AG04450 (cell line): ENCODE measurements around the gene ARHGAP22. TPM values are rescaled to one million over a fixed set of nuclear protein-coding genes. Genes with fewer than 3 reads are reported as not detected.

ENCODE experiments used
- CTCF ChIA-PET: fragments of 300-600, 350-600 bp; formaldehyde crosslinking; extraction: SDS; loops from one replicate; lab custom pipeline; 2022; ENCODE audit warnings: antibody characterized with exemption, inconsistent platforms; lab: Charles Lee
- POLR2A ChIA-PET: fragments of 350-600 bp; formaldehyde crosslinking; extraction: SDS; loops from one replicate; lab custom pipeline; 2021; ENCODE audit warnings: antibody characterized with exemption, inconsistent platforms; lab: Yijun Ruan, JAX
- DNase-seq: peaks from one replicate; pipeline ENCODE4 v3.0.0-alpha.2; 2011; ENCODE audit warnings: low read depth, low spot score
- H3K27ac ChIP-seq: one replicate; pipeline ENCODE4 v1.5.1; 2012; ENCODE audit warnings: low read depth, low read length, control low read depth
- H3K27me3 ChIP-seq: one replicate; pipeline ENCODE4 v1.6.0; 2012; ENCODE audit warnings: low read length; ENCODE audit not compliant: control insufficient read depth, insufficient read depth
- H3K4me3 ChIP-seq: 2 replicates; pipeline ENCODE4 v1.5.1; 2011; ENCODE audit warnings: mild to moderate bottlenecking, low read depth, low read length, control low read depth
- H3K9me3 ChIP-seq: 2 replicates; pipeline ENCODE4 v1.5.1; 2012; ENCODE audit warnings: low read length; ENCODE audit not compliant: control insufficient read depth, insufficient read depth
- polyA plus RNA-seq: library from polyadenylated mRNA; depleted of rRNA; stranded (reverse); fragments of >200 nt; gene quantifications from 2 replicates; pipeline ENCODE4 v1.2.3, GENCODE V29; 2011
- TF ChIP-seq, protein P1 (sequence below): IDR thresholded peaks from 2 replicates; pipeline ENCODE4 v1.5.1; 2011; ENCODE audit warnings: low read depth, low read length, control low read depth, inconsistent platforms

ARHGAP22 gene
- polyA plus RNA-seq, 1 experiment = 8.2 TPM

DNA sequence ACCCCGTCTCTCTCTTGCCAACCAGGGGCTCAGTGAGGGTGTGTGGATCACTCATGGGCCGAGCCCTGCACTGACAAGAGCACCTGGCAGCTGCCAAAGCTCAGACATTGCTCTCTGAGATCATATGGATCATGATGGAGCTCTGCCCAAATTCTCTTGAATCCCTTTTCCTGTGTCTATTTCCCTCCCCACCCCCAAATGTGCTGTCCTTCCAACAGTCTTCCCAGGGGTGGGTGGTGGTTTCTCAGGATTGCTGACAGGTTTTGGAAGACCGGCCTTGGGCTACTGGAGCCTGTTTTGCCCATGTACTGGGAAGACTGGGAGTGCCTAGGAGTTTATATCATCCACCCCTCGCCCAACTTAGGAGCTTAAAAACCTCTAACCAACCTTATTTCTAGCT is 10.5 kb downstream of the ARHGAP22 start:
- CTCF ChIA-PET = interaction anchor here (0.7 to 2.4 kb wide), 5 partner anchors 13 to 62 kb away, joined by 3 to 7 read pairs (median 3); no protein-coding TSS in a partner anchor
- no peak for DNase-seq
- no peak overlapping the region for H3K27ac ChIP-seq
- no peaks in the 10 kb centered on the region for H3K9me3 ChIP-seq
- POLR2A ChIA-PET = interaction anchor here (0.6 to 1.1 kb wide), 2 partner anchors 12 to 15 kb away, joined by 3 to 4 read pairs; no protein-coding TSS in a partner anchor
- H3K4me3 ChIP-seq = no peak overlapping the region
- no peaks in the 10 kb centered on the region for H3K27me3 ChIP-seq
- TF ChIP-seq, protein P1, sequence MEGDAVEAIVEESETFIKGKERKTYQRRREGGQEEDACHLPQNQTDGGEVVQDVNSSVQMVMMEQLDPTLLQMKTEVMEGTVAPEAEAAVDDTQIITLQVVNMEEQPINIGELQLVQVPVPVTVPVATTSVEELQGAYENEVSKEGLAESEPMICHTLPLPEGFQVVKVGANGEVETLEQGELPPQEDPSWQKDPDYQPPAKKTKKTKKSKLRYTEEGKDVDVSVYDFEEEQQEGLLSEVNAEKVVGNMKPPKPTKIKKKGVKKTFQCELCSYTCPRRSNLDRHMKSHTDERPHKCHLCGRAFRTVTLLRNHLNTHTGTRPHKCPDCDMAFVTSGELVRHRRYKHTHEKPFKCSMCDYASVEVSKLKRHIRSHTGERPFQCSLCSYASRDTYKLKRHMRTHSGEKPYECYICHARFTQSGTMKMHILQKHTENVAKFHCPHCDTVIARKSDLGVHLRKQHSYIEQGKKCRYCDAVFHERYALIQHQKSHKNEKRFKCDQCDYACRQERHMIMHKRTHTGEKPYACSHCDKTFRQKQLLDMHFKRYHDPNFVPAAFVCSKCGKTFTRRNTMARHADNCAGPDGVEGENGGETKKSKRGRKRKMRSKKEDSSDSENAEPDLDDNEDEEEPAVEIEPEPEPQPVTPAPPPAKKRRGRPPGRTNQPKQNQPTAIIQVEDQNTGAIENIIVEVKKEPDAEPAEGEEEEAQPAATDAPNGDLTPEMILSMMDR = no peak

DNA sequence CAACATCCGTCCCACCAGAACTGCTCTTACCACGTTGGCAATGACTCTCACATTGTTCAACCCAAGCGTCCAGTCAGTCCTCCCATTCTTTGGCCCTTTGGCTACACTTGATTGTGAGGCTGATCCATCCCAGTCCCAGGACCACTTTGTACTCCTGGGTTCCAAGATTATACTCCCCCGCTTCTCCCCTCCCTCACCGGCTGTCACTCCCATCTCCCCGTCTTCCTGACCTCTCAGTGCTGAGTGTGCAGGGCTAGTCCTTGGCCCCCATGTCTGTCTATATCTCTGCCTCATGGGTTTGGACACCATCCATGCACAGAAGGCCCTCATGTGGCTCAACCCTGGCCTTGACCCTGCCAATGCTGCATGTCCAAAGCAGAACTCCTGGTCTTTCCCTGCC is 12.5 kb downstream of the ARHGAP22 start:
- no peaks in the 10 kb centered on the region for H3K27me3 ChIP-seq
- ChIA-PET POLR2A (interaction anchor here (0.6 kb wide), 1 partner anchor 13 kb away, joined by 4 read pairs; no protein-coding TSS in a partner anchor), CTCF (no interaction called here)
- no peak for DNase-seq
- TF ChIP-seq, protein P1 = no peak
- no peak overlapping the region for H3K27ac ChIP-seq
- H3K4me3 ChIP-seq = no peak overlapping the region
- no peaks in the 10 kb centered on the region for H3K9me3 ChIP-seq

DNA sequence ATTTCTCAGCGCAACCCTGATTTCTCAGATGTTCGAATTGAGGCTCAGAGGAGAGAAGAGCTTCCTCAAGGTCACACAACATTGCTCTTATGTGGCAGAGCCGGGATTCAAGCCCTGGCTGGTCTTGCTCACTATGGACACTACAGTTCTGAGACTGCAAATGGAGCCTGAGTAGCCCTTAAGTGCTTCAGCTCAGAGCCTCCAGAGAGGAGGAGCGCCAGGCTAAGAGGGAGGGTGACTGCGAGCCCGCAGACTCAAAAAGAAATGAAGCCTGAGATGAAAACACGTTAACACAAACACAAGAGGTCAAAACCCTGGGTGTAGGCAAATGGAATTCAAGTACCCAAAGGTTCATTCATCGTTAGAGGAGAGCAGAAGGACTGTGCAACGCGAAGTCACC is 13.9 kb downstream of the ARHGAP22 start:
- TF ChIP-seq, protein P1 = no peak
- no peak for DNase-seq
- H3K9me3 ChIP-seq = no peaks in the 10 kb centered on the region
- no peak overlapping the region for H3K4me3 ChIP-seq
- ChIA-PET CTCF (interaction anchor here (0.8 kb wide), 1 partner anchor 66 kb away, joined by 3 read pairs; no protein-coding TSS in a partner anchor), POLR2A (no interaction called here)
- H3K27me3 ChIP-seq = no peaks in the 10 kb centered on the region
- H3K27ac ChIP-seq = peak overlapping the region; percentile 89

DNA sequence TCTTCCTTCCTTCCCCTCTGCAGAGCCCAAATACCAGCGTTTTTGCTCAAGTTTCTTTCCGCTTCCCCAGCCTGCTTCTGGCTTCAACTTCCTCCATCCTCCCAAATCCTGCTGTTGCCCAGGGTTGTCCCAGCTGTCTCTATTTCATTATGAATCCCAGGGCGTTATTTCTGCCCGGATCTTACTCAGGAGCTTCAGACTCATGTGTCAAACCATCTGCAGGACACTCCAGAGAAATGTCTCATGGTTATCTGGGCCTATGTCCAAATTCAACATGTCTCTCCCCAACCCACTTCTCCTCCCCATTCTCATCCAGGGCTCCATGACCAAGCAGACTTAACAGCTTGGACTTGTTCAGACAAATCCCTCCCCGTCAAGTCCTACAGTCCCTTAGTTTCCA is 15.6 kb downstream of the ARHGAP22 start:
- Histone ChIP-seq H3K4me3 (no peak overlapping the region), H3K27ac (peak overlapping the region; percentile 89), H3K27me3 (no peaks in the 10 kb centered on the region), H3K9me3 (peaks cover 15% of the 10 kb centered on the region)
- CTCF ChIA-PET = interaction anchor here (0.9 to 6.5 kb wide), 5 partner anchors 19 to 225 kb away, joined by 3 to 53 read pairs (median 8); no protein-coding TSS in a partner anchor
- POLR2A ChIA-PET = interaction anchor here (0.6 to 2.7 kb wide), 4 partner anchors 10 to 66 kb away, joined by 5 to 14 read pairs (median 8); no protein-coding TSS in a partner anchor
- DNase-seq = peak; percentile 78
- TF ChIP-seq, protein P1 = no peak

DNA sequence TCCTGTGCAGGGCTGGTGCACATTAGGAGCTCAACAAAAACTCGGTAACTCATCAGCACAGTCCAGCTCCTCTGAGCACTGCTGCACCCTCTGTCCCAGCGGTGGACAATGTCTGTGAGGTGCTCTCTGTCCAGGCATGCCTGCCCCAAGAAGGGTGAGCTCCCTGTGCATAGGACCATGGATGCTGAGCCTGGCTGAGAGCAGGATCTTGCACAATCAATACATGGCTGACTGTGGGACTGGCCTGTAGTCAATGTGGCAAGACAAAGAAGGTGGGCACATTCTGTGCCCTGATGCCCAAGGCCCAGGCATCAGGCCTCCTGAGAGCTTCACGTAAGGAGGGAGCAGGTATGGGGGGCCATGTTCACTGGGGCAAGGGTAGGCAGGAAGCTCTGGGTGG is 17.1 kb downstream of the ARHGAP22 start:
- POLR2A ChIA-PET = interaction anchor here (0.7 to 2.7 kb wide), 2 partner anchors 9 to 20 kb away, joined by 3 to 14 read pairs; no protein-coding TSS in a partner anchor
- Histone ChIP-seq H3K4me3 (no peak overlapping the region), H3K9me3 (peaks cover 15% of the 10 kb centered on the region), H3K27ac (no peak overlapping the region), H3K27me3 (no peaks in the 10 kb centered on the region)
- TF ChIP-seq, protein P1 = no peak
- DNase-seq = no peak
- CTCF ChIA-PET = interaction anchor here (0.8 to 6.5 kb wide), 4 partner anchors 20 to 70 kb away, joined by 6 to 53 read pairs (median 8); no protein-coding TSS in a partner anchor
